Left ventricle myocardium superior (tissue), 1 donor: ENCODE results near the gene SLIT3. TPM values are rescaled to one million over a fixed set of nuclear protein-coding genes. Genes with fewer than 3 reads are reported as not detected.

Experiments used
- ATAC-seq: fragments of 200-7000 bp; cut with Tn5 transposase; one replicate; pipeline ENCODE4 v1.9.1; 2020; ENCODE audit warnings: mild to moderate bottlenecking, moderate library complexity
- DNase-seq: peaks from one replicate; pipeline ENCODE4 v3.0.0-alpha.2; 2020
- intact Hi-C: fragments of 100-400 bp; cut with micrococcal nuclease; formaldehyde crosslinking; loops from one replicate; pipeline ENCODE4 v1.11.0; 2022
- total RNA-seq: library from RNA; stranded (reverse); fragmentation: NEBNext Ultra II Directional; extraction: Animal tissue kit (Norgen Biotek cat#: 25700); gene quantifications from one replicate; pipeline ENCODE4 v1.2.1, GENCODE V29; 2021
- donor health status: DM: no; HTN: yes; CAD: no; lungs with severe emphysema.

Gene SLIT3
- total RNA-seq, 1 donor from 2014 or later, result 8.4 TPM

GRCh38 chr5:168740811-168741213 is 560.1 kb downstream of the SLIT3 start:
- intact Hi-C loops, result no loop called here
- DNase-seq (peak; percentile 36), ATAC-seq (peak; percentile 51)

DNA sequence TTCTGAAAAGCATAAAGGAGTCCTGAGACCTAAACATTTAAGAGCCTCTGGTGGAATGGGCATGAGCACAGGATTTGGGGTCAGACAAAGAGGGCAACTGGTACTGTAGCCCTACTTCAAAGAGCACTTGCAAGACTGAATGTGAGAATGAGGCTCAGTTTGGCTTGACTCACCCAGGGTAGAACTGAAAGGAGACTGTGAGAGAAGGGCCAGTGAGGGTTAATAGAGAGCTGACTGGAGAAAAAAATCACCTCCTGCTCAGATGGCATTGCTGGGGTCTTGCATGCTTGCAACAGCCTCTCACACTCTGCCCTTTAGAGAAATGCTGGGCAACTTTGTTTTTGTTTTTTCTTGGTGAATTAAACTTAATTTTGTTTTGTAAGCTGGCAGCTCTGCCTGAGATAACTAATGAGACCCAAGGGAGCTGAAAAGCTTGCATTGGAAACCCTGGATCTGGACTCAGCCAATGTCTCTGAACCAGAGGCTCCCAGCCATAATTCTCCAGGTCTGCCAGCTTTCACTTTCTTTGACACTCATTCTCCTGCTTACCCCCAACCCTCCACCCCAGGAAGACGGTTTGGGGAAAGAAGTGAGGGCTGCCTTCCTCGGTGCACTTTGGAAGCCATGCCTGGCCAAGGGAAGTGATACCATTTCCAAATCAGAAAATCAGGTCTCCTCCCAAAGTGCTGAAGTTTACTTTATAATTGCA is 560.7 kb downstream of the SLIT3 start:
- ATAC-seq (peak; percentile 30), DNase-seq (no peak)
- intact Hi-C loops, result no loop called here

- ATAC-seq (no peak), DNase-seq (no peak)
- intact Hi-C loops, result no loop called here
These were observed 563.9 kb downstream of the SLIT3 start for GRCh38 chr5:168737066-168737465.

DNA sequence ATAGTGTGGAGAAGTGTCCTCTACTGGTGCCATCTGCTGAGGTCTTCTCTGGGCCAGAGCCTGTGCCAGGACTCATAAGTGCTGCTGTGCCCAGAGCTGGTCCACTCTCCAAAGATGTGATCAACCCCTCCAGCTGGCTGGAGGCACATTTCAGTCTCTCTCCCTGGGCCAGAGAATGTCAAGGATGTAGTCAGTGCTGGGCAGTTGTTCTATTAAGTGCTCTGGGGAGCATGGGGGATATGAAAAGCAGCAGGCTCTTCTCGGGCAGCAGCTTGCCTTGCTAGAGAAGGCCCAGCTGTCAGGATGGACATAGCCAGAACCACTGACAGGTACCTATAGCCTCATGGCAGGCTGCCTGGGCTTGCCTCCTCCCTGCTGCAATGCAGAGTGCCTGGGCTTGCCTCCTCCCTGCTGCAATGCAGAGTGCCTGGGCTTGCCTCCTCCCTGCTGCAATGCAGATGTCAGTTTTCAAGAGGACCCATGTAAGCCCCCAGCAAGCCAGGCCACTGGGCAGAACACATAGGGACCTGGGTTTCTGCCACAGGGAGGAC is 564.6 kb downstream of the SLIT3 start:
- peak; percentile 45 for DNase-seq
- ATAC-seq, result peak; percentile 58
- intact Hi-C loops, result no loop called here

DNA sequence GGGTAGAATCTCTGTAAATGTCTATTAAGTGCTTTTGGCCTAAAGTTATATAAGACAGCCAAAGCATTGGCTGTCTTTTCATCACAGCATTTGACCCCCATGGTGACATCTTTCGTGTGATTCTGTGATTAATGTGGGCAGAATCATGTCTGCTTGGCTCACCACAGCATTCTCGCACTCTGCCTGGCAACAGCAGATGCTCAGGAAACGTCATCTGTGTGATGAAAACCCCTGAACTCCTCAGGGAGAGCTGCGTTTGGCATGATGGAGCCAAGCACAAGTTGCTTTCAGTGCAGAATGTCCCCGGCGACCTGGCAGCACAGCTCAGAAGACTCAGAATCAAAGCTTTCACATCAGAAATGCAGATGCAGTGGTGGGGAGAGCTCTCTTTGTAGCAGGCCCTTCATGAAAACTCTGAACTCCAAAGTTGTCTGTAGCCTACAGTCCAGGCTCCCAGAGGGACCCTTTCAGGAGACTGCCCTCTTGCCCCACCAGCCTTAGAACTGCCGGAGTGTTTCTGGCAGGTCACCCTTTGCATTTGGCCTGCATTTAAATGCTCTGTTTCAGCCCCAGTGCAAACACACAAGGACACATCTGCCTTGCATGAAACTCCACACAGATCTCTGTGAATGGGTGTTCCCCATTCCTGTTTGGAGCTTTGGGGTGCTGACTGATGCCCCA is 566.2 kb downstream of the SLIT3 start:
- intact Hi-C loops, result no loop called here
- ATAC-seq (peak; percentile 86), DNase-seq (peak; percentile 77)

DNA sequence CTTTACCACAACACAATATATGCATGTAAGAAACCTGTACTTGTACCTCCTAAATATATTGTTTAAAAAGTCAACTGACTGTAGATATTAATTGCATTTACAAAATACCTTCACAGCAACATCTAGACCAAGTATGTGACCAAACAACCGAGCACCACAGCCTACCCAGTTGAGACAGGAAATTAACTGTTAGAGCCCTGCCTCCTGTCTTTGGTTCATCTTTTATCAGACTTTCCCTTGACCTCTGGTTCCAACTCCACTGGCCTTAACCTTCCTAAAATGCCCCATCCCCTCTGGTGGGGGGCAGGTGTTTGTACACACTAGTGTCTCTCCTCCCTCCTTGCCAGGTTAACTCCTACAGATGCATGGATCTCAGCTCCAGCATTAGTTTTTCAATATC is 566.8 kb downstream of the SLIT3 start:
- DNase-seq (no peak), ATAC-seq (no peak)
- intact Hi-C loops, result no loop called here

- ATAC-seq (no peak), DNase-seq (no peak)
- intact Hi-C loops, result no loop called here
These were observed 572.3 kb downstream of the SLIT3 start for GRCh38 chr5:168728546-168729211.

DNA sequence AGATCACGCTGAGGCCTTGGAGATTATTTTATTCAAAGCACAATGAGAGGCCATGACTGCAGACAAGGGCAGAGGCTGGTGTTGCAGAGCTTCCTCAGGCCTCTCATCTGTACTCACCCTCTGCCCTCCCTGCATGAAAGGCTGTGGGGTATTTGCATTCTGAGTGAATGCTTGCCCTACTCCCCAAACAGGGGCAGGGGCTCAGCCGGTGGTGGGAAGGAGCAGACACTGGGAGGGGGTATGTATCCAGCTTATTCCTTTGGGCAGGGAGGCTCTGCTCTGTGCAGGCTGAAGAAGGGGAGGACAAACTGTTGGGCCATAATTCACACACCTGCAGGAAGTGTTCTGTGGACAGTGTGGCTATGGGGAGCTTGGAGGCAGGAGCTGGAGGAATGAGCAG is 573.4 kb downstream of the SLIT3 start:
- ATAC-seq, result no peak
- intact Hi-C loops, result no loop called here
- no peak for DNase-seq

- ATAC-seq (no peak), DNase-seq (no peak)
- intact Hi-C loops, result no loop called here
These were observed 574.6 kb downstream of the SLIT3 start for GRCh38 chr5:168726342-168726741.

- ATAC-seq (no peak), DNase-seq (no peak)
- intact Hi-C loops, result no loop called here
These were observed 576.7 kb downstream of the SLIT3 start for GRCh38 chr5:168724227-168724626.

GRCh38 chr5:168723037-168723436 is 577.9 kb downstream of the SLIT3 start:
- DNase-seq (no peak), ATAC-seq (no peak)
- intact Hi-C loops, result no loop called here

GRCh38 chr5:168721966-168722365 is 579.0 kb downstream of the SLIT3 start:
- no peak for ATAC-seq

GRCh38 chr5:168721002-168721753 is 579.8 kb downstream of the SLIT3 start:
- DNase-seq (no peak), ATAC-seq (no peak)
- intact Hi-C loops, result no loop called here

More at GRCh38 chr5:168721966-168722365, 579.0 kb downstream of the SLIT3 start:
- no peak for DNase-seq
- intact Hi-C loops, result no loop called here

GRCh38 chr5:168720575-168720974 is 580.4 kb downstream of the SLIT3 start:
- intact Hi-C loops, result no loop called here
- ATAC-seq (no peak), DNase-seq (no peak)

- no peak for DNase-seq
- intact Hi-C loops, result no loop called here
- ATAC-seq, result no peak
These were observed 586.9 kb downstream of the SLIT3 start for GRCh38 chr5:168714046-168714445.

DNA sequence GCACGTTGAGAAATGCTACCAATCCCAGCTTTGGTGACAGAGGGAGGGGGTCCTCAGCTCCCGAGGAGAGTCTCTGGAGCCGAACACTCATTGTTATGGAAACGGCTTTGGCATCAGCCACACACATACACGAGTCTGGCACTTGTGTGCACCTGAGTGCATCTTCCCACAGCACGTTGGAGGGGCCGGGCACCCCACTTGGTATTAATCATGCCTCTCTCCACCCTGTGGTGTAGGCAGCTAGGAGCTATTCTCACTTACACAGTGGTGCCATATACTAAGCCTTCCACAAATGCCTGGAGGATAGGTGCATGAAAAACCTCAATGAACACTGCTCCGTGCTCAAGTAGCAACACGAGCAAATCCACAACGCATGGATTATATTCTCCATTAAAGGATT is 587.9 kb downstream of the SLIT3 start:
- DNase-seq (no peak), ATAC-seq (no peak)
- intact Hi-C loops, result no loop called here

DNA sequence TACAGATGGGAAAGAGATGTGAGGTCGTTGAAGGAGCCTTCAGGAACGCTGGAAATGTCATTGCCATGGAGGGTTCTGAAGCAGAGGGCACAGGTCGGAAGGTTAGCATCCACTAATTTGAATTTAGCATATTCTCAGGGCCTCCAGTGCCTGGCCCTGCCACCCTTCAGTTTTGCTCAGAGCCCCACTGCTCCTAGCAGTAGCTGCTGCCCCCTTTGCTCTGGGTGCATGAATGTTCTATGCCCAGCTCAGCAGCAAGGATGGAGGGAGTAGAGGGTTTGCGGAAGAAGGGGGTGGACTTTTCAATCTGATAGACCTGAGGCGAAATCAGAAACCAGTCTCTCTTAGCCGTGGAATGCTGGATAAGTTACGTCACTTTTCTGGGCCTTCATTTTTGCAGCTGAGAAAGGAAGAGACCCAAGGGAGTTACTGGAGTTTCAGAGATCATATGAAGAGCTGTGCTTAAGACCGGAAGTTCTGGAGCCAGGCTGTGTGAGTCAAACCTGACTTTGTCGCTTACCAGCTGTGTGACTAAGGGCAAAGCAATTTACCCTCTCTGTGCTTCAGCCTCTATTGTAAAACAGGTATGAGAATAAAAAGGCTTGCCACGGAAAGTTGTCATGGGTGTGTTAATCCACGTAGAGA is 588.5 kb downstream of the SLIT3 start:
- ATAC-seq, result peak; percentile 87
- DNase-seq, result no peak
- intact Hi-C loops, result no loop called here

- ATAC-seq (no peak), DNase-seq (no peak)
- intact Hi-C loops, result no loop called here
These were observed 590.2 kb downstream of the SLIT3 start for GRCh38 chr5:168710706-168711105.
